SU-DHL-6 (cell line): ENCODE measurements around the gene DAPK2.

Experiments used
- H2AFZ ChIP-seq: fragments of 200-600 bp; sonication (generic); 2 replicates; pipeline ENCODE4 v1.6.1; 2014; ENCODE audit warnings: low read depth, mild to moderate bottlenecking, moderate library complexity, mixed read lengths, antibody characterized with exemption, low read length; ENCODE audit not compliant: severe bottlenecking
- H3F3A ChIP-seq: fragments of 200-600 bp; shearing (Covaris generic); 2 replicates; pipeline ENCODE4 v1.6.0; 2016; ENCODE audit warnings: antibody characterized with exemption, mild to moderate bottlenecking; ENCODE audit not compliant: insufficient read depth
- H3K27ac ChIP-seq: fragments of 200-600 bp; sonication (generic); 2 replicates; pipeline ENCODE4 v1.5.1; 2016; ENCODE audit warnings: low read depth, mild to moderate bottlenecking, low read length, moderate library complexity, mixed read lengths
- H3K27me3 ChIP-seq: fragments of 200-600 bp; sonication (generic), shearing (Covaris generic); 2 replicates; pipeline ENCODE4 v1.6.0; 2014; ENCODE audit warnings: mild to moderate bottlenecking, low read length
- H3K36me3 ChIP-seq: fragments of 200-600 bp; sonication (generic); 2 replicates; pipeline ENCODE4 v1.6.1; 2014; ENCODE audit warnings: mild to moderate bottlenecking, low read length, mixed read lengths
- H3K4me2 ChIP-seq: fragments of 300-600, 200-600 bp; shearing (Covaris generic), sonication (generic); 2 replicates; pipeline ENCODE4 v1.6.0; 2014; ENCODE audit warnings: low read length, low read depth, mild to moderate bottlenecking; ENCODE audit not compliant: poor library complexity, severe bottlenecking
- H3K4me3 ChIP-seq: fragments of 200-600 bp; sonication (generic); 2 replicates; pipeline ENCODE4 v1.5.1; 2014; ENCODE audit warnings: antibody characterized with exemption, low read length, mild to moderate bottlenecking, mixed read lengths; ENCODE audit not compliant: insufficient read depth, poor library complexity, severe bottlenecking
- H3K79me2 ChIP-seq: fragments of 200-600 bp; sonication (generic); 2 replicates; pipeline ENCODE4 v1.6.1; 2014; ENCODE audit warnings: mild to moderate bottlenecking, low read length, moderate library complexity; ENCODE audit not compliant: insufficient read depth
- H3K9ac ChIP-seq: fragments of 200-600 bp; sonication (generic); 2 replicates; pipeline ENCODE4 v1.7.0; 2014; ENCODE audit warnings: mild to moderate bottlenecking, low read length
- H3K9me2 ChIP-seq: fragments of 200-600 bp; sonication (generic); replicated peaks from 2 replicates; pipeline ENCODE4 v1.6.1; 2014; ENCODE audit warnings: low read length; ENCODE audit not compliant: insufficient read depth
- H3K9me3 ChIP-seq: fragments of 200-600 bp; sonication (generic); 2 replicates; pipeline ENCODE4 v1.6.1; 2014; ENCODE audit warnings: low read length, mixed read lengths; ENCODE audit not compliant: insufficient read depth
- H4K20me1 ChIP-seq: fragments of 200-600 bp; sonication (generic); 2 replicates; pipeline ENCODE4 v1.6.1; 2014; ENCODE audit warnings: low read depth, mild to moderate bottlenecking, antibody characterized with exemption, low read length, moderate library complexity, mixed read lengths
- EZH2phosphoT487 ChIP-seq: fragments of 200-600 bp; sonication (generic), shearing (Covaris generic); conservative IDR thresholded peaks from 2 replicates; pipeline ENCODE4 v1.6.1; 2018; ENCODE audit warnings: mild to moderate bottlenecking, antibody characterized with exemption, low read length, moderate library complexity, mixed read lengths
- TF ChIP-seq, protein P1 (sequence below): fragments of 200-600 bp; sonication (generic); IDR thresholded peaks from one replicate; pipeline ENCODE4 v1.5.1; 2017; ENCODE audit warnings: antibody characterized with exemption, mild to moderate bottlenecking, low read length, moderate library complexity; ENCODE audit not compliant: insufficient read depth, poor library complexity, severe bottlenecking

DAPK2 gene

GRCh38 chr15:63869371-63870042 is 176.8 kb downstream of the DAPK2 start:
- Histone ChIP-seq H3K36me3 (no peaks in the 10 kb centered on the region), H3F3A (no peaks in the 10 kb centered on the region), H2AFZ (no peak overlapping the region), H3K27me3 (no peaks in the 10 kb centered on the region), H3K27ac (no peak overlapping the region), H3K79me2 (no peaks in the 10 kb centered on the region), H4K20me1 (no peaks in the 10 kb centered on the region), H3K9me3 (no peaks in the 10 kb centered on the region), H3K4me3 (no peak overlapping the region), H3K4me2 (no peak overlapping the region), H3K9me2 (no peaks in the 10 kb centered on the region), H3K9ac (no peak overlapping the region)
- TF ChIP-seq, protein P1, sequence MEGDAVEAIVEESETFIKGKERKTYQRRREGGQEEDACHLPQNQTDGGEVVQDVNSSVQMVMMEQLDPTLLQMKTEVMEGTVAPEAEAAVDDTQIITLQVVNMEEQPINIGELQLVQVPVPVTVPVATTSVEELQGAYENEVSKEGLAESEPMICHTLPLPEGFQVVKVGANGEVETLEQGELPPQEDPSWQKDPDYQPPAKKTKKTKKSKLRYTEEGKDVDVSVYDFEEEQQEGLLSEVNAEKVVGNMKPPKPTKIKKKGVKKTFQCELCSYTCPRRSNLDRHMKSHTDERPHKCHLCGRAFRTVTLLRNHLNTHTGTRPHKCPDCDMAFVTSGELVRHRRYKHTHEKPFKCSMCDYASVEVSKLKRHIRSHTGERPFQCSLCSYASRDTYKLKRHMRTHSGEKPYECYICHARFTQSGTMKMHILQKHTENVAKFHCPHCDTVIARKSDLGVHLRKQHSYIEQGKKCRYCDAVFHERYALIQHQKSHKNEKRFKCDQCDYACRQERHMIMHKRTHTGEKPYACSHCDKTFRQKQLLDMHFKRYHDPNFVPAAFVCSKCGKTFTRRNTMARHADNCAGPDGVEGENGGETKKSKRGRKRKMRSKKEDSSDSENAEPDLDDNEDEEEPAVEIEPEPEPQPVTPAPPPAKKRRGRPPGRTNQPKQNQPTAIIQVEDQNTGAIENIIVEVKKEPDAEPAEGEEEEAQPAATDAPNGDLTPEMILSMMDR: no peak
- TF ChIP-seq EZH2phosphoT487: no peak

GRCh38 chr15:63864186-63864585 is 182.1 kb downstream of the DAPK2 start:
- no peaks in the 10 kb centered on the region for H3K27me3 ChIP-seq
- TF ChIP-seq, protein P1: no peak
- no peak for TF ChIP-seq EZH2phosphoT487
- H3K4me3 ChIP-seq: no peak overlapping the region
- H3K36me3 ChIP-seq: no peaks in the 10 kb centered on the region
- no peaks in the 10 kb centered on the region for H3K79me2 ChIP-seq
- no peaks in the 10 kb centered on the region for H3K9me2 ChIP-seq
- H2AFZ ChIP-seq: no peak overlapping the region
- H3F3A ChIP-seq: no peaks in the 10 kb centered on the region
- no peaks in the 10 kb centered on the region for H4K20me1 ChIP-seq
- no peak overlapping the region for H3K27ac ChIP-seq
- no peak overlapping the region for H3K4me2 ChIP-seq
- no peaks in the 10 kb centered on the region for H3K9me3 ChIP-seq
- H3K9ac ChIP-seq: no peak overlapping the region

- Histone ChIP-seq H3K27me3 (no peaks in the 10 kb centered on the region), H3K4me3 (no peak overlapping the region), H3K27ac (no peak overlapping the region), H3K4me2 (no peak overlapping the region), H3K79me2 (no peaks in the 10 kb centered on the region), H2AFZ (no peak overlapping the region), H3K9me2 (no peaks in the 10 kb centered on the region), H3K9me3 (no peaks in the 10 kb centered on the region), H4K20me1 (no peaks in the 10 kb centered on the region), H3K36me3 (no peaks in the 10 kb centered on the region), H3F3A (no peaks in the 10 kb centered on the region), H3K9ac (no peak overlapping the region)
- TF ChIP-seq, protein P1: no peak
- TF ChIP-seq EZH2phosphoT487: no peak
Observed at GRCh38 chr15:63861946-63862517, 184.3 kb downstream of the DAPK2 start.
